HG03342 (cell line): ENCODE results near the gene RNF17.

ENCODE experiments used
- ATAC-seq: cut with Tn5 transposase; IDR thresholded peaks from one replicate; pipeline ENCODE4 v1.9.1; 2021; ENCODE audit warnings: mild to moderate bottlenecking, moderate library complexity; ENCODE audit not compliant: unreplicated experiment

The RNF17 gene

GRCh38 chr13:24763596-24764275 lies at the start of gene RNF17:
Gene RNF17, plus strand, starts transcription at chr13:24764169. Its CDS starts 35 bp downstream, at chr13:24764204.
- peak; percentile 91 for ATAC-seq

GRCh38 chr13:24716011-24716410 lies 48.0 kb upstream of the RNF17 start:
- no peak for ATAC-seq

- no peak for ATAC-seq
These were observed 47.5 kb upstream of the RNF17 start for GRCh38 chr13:24716446-24716845.

GRCh38 chr13:24717217-24717616 lies 46.8 kb upstream of the RNF17 start:
- no peak for ATAC-seq

- ATAC-seq, result no peak
These were observed 45.6 kb upstream of the RNF17 start for GRCh38 chr13:24718192-24718965.

GRCh38 chr13:24719139-24719538 lies 44.8 kb upstream of the RNF17 start:
- ATAC-seq, result no peak

GRCh38 chr13:24723206-24723605 lies 40.8 kb upstream of the RNF17 start:
- ATAC-seq, result no peak

- ATAC-seq, result no peak
These were observed 39.3 kb upstream of the RNF17 start for GRCh38 chr13:24724714-24725113.

GRCh38 chr13:24725379-24725778 lies 38.6 kb upstream of the RNF17 start:
- no peak for ATAC-seq

- peak; percentile 96 for ATAC-seq
These were observed 36.0 kb upstream of the RNF17 start for GRCh38 chr13:24727731-24728601.

- peak; percentile 58 for ATAC-seq
These were observed 32.9 kb upstream of the RNF17 start for GRCh38 chr13:24730873-24731567.

GRCh38 chr13:24734950-24735349 lies 29.0 kb upstream of the RNF17 start:
- ATAC-seq, result no peak

- no peak for ATAC-seq
These were observed 26.9 kb upstream of the RNF17 start for GRCh38 chr13:24737042-24737441.

GRCh38 chr13:24738366-24738847 lies 25.6 kb upstream of the RNF17 start:
- no peak for ATAC-seq

GRCh38 chr13:24740014-24740890 lies 23.7 kb upstream of the RNF17 start:
- no peak for ATAC-seq

GRCh38 chr13:24741016-24741662 lies 22.8 kb upstream of the RNF17 start:
- ATAC-seq, result no peak

GRCh38 chr13:24741791-24742190 lies 22.2 kb upstream of the RNF17 start:
- no peak for ATAC-seq

GRCh38 chr13:24742294-24742693 lies 21.7 kb upstream of the RNF17 start:
- no peak for ATAC-seq

GRCh38 chr13:24742977-24743376 lies 21.0 kb upstream of the RNF17 start:
- ATAC-seq, result no peak
